Right lobe of liver (tissue), 6 donors: Measurements from ENCODE around the gene ATOH7. TPM values are rescaled to one million over a fixed set of nuclear protein-coding genes. Genes with fewer than 3 reads are reported as not detected.
"Not testable (repeated sequence)": the region's sequence is repeated elsewhere in the genome, so short reads cannot be mapped to it uniquely, and the experiment has no call there.

Source experiments
- ATAC-seq, 4 donors: fragments of 200-7000 bp; cut with Tn5 transposase; one replicate each; pipeline ENCODE4 v1.9.1; 2020; ENCODE audit warnings: mild to moderate bottlenecking in 4 of 4, moderate library complexity in 4 of 4
- DNase-seq, 3 donors: peaks; one replicate each; pipeline ENCODE4 v3.0.0-alpha.2; 2020
- H3K27ac ChIP-seq, 3 donors: fragments of 200-600 bp; one replicate each; pipeline ENCODE4 v1.8.0; 2022
- H3K27me3 ChIP-seq, 2 donors: fragments of 200-600 bp; one replicate each; pipeline ENCODE4 v1.8.0; 2022
- H3K36me3 ChIP-seq, 4 donors: fragments of 200-600 bp; sonication (generic) in 1 of 4; one replicate each; pipeline versions ENCODE4 v1.5.1 to v1.8.0; 2017 to 2022; ENCODE audit warnings: control low read depth in 1 of 4
- H3K4me1 ChIP-seq, 4 donors: fragments of 200-600 bp; sonication (generic) in 1 of 4; one replicate each; pipeline versions ENCODE4 v1.5.1 to v1.8.0; 2017 to 2022; ENCODE audit warnings: control low read depth in 1 of 4
- H3K4me3 ChIP-seq, 3 donors: fragments of 200-600 bp; one replicate each; pipeline ENCODE4 v1.8.0; 2022
- H3K9me3 ChIP-seq, 4 donors: fragments of 200-600 bp; sonication (generic) in 1 of 4; one replicate each; pipeline versions ENCODE4 v1.5.1 to v1.8.0; 2017 to 2022; ENCODE audit warnings: control low read depth in 1 of 4
- CTCF ChIP-seq, 4 donors: fragments of 200-600 bp in 3 of 4; fragments of 450-650 bp in 1 of 4; IDR thresholded peaks; one replicate each; pipeline versions ENCODE4 v1.5.1 to v1.8.0; 2016 to 2022; ENCODE audit warnings: antibody characterized with exemption in 4 of 4, mild to moderate bottlenecking in 2 of 4
- POLR2A ChIP-seq: fragments of 450-650 bp; IDR thresholded peaks from one replicate; pipeline ENCODE4 v1.6.1; 2017; ENCODE audit warnings: antibody characterized with exemption, mild to moderate bottlenecking
- WGBS: methylation state at CpG from one replicate; pipeline ENCODE4 v1.1.6; 2018; ENCODE audit warnings: low coverage, low lambda C conversion rate; ENCODE audit not compliant: insufficient coverage; ENCODE audit errors: missing lambda C conversion rate; 5-methylcytosine and 5-hydroxymethylcytosine counted together
- intact Hi-C, 2 donors: fragments of 100-400 bp; cut with DNase I; formaldehyde crosslinking; loops; one replicate each; pipeline versions ENCODE4 v1.11.2 to v1.14.1; 2022
- total RNA-seq, 6 experiments: library from RNA; depleted of rRNA in 2 of 6; stranded (reverse); fragments of >200 nt in 2 of 6; fragmentation: NEBNext Ultra II Directional in 3 of 6; extraction: Animal tissue kit (Norgen Biotek cat#: 25700) in 3 of 6; gene quantifications; one replicate each; pipeline versions ENCODE4 v1.1.0 to v1.2.4, GENCODE V29; 2016 to 2023
- donor health status: DM: no; HTN: yes; CAD: no.
- donor health status: DM: no; HTN: no; CAD: no.
- donor health status: DM: no; HTN: no; CAD: no.
- donor health status: DM: no; HTN: yes; CAD: no.
- donor health status: DM: no; HTN: yes; CAD: no.

ATOH7 gene
- total RNA-seq, 6 experiments from 2014 or later, result 0.25 to 1.1 (median 0.46) TPM; not detected in 2

- ATAC-seq, result no peak
- 46% methylated on average over 3 of the region's 3 CpGs for WGBS
These were observed 35.2 kb downstream of the ATOH7 start for GRCh38 chr10:68196701-68197100.

GRCh38 chr10:68195776-68196175 is 36.1 kb downstream of the ATOH7 start:
- DNase-seq, H3K27ac ChIP-seq, H3K4me3 ChIP-seq, intact Hi-C loops, H3K36me3 ChIP-seq, ATAC-seq, H3K9me3 ChIP-seq, H3K4me1 ChIP-seq, H3K27me3 ChIP-seq: not testable (repeated sequence)
- 66% methylated on average over 2 of the region's 2 CpGs for WGBS

More at GRCh38 chr10:68196701-68197100, 35.2 kb downstream of the ATOH7 start:
- Histone ChIP-seq H3K27me3 (no peaks in the 10 kb centered on the region), H3K4me1 (peaks cover 0 to 3% (median 0%) of the 10 kb centered on the region in 4 donors), H3K4me3 (no peak overlapping the region), H3K27ac (no peak overlapping the region), H3K9me3 (no peaks in the 10 kb centered on the region), H3K36me3 (no peaks in the 10 kb centered on the region)
- no peak for DNase-seq
- TF ChIP-seq POLR2A (no peak), CTCF (IDR thresholded peaks at IDR 0.05) (no peak)
- intact Hi-C loops, result no loop called here

- ATAC-seq (no peak), DNase-seq (no peak)
- intact Hi-C loops, result no loop called here
- Histone ChIP-seq H3K27ac (no peak overlapping the region), H3K4me3 (no peak overlapping the region), H3K4me1 (peaks cover 0 to 3% (median 0%) of the 10 kb centered on the region in 4 donors), H3K36me3 (no peaks in the 10 kb centered on the region), H3K9me3 (no peaks in the 10 kb centered on the region), H3K27me3 (no peaks in the 10 kb centered on the region)
- WGBS, result 80% methylated on average over 6 of the region's 6 CpGs
- TF ChIP-seq POLR2A (no peak), CTCF (IDR thresholded peaks at IDR 0.05) (no peak)
These were observed 37.6 kb downstream of the ATOH7 start for GRCh38 chr10:68194290-68194689.

GRCh38 chr10:68192113-68192512 is 39.8 kb downstream of the ATOH7 start:
- intact Hi-C loops, result no loop called here

GRCh38 chr10:68188835-68189234 is 43.1 kb downstream of the ATOH7 start:
- intact Hi-C loops, result no loop called here
- Histone ChIP-seq H3K4me3 (no peak overlapping the region), H3K4me1 (no peaks in the 10 kb centered on the region), H3K9me3 (no peaks in the 10 kb centered on the region), H3K27ac (no peak overlapping the region), H3K27me3 (no peaks in the 10 kb centered on the region), H3K36me3 (no peaks in the 10 kb centered on the region)
- WGBS, result 77% methylated on average over 6 of the region's 6 CpGs
- DNase-seq (no peak), ATAC-seq (no peak)
- TF ChIP-seq POLR2A, result no peak
- TF ChIP-seq CTCF (IDR thresholded peaks at IDR 0.05), result no peak

More at GRCh38 chr10:68192113-68192512, 39.8 kb downstream of the ATOH7 start:
- no peak for DNase-seq
- no peak for ATAC-seq
- TF ChIP-seq POLR2A, result no peak
- TF ChIP-seq CTCF (IDR thresholded peaks at IDR 0.05), result no peak
- no peak overlapping the region for H3K4me3 ChIP-seq
- no peaks in the 10 kb centered on the region for H3K36me3 ChIP-seq
- WGBS, result 84% methylated on average over 3 of the region's 3 CpGs
- H3K27ac ChIP-seq, result no peak overlapping the region
- H3K27me3 ChIP-seq, result no peaks in the 10 kb centered on the region
- no peaks in the 10 kb centered on the region for H3K4me1 ChIP-seq
- H3K9me3 ChIP-seq, result no peaks in the 10 kb centered on the region
